ENCODE results near the gene RASA1.

DNA sequence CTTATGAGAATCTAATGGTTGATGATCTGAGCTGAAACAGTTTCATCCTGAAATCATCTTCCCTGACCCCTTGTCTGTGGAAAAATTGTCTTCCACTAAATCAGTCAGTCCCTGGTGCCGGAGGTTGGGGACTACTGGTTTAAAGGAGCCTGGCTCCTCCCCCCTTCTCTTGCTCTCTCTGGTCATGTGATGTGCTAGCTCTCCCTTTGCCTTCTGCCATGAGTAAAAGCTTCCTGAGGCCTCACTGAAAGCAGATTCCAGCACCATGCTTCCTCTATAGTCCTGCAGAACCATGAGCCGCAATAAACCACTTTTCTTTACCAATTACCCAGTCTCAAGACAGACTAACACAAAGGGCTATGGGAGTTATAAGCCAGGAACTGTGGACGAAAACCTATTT, 54.7 kb downstream of the RASA1 start:
- TF ChIP-seq POLR2A (IDR thresholded peaks at IDR 0.05; ENCODE audit: extremely low read depth, insufficient read length), result no peak
- TF ChIP-seq CTCF (IDR thresholded peaks at IDR 0.05; ENCODE audit: low read depth, low read length), result no peak
